BE2C (cell line): ENCODE measurements around the gene CAMK1D.

Experiments used
- DNase-seq: peaks from one replicate; pipeline ENCODE4 v3.0.0-alpha.2; 2020
- H3K27me3 ChIP-seq: fragments of 250-450 bp; sonication (Bioruptor Pico); 2 replicates; pipeline ENCODE4 v1.5.1; 2020; ENCODE audit warnings: mild to moderate bottlenecking
- H3K36me3 ChIP-seq: fragments of 250-450 bp; sonication (Bioruptor Pico); 2 replicates; pipeline ENCODE4 v1.5.1; 2020; ENCODE audit warnings: mild to moderate bottlenecking
- H3K4me1 ChIP-seq: fragments of 250-450 bp; sonication (Bioruptor Pico); 2 replicates; pipeline ENCODE4 v1.5.1; 2020
- H3K4me3 ChIP-seq: 2 replicates; pipeline ENCODE4 v1.5.1; 2011; ENCODE audit warnings: low read depth, low read length
- H3K9me3 ChIP-seq: fragments of 250-450 bp; sonication (Bioruptor Pico); 2 replicates; pipeline ENCODE4 v1.5.1; 2020
- CTCF ChIP-seq: IDR thresholded peaks from 2 replicates; pipeline ENCODE4 v1.5.1; 2012; ENCODE audit warnings: mild to moderate bottlenecking, low read depth, low read length

CAMK1D gene

GRCh38 chr10:12822126-12822892 is 473.0 kb downstream of the CAMK1D start:
- no peaks in the 10 kb centered on the region for H3K27me3 ChIP-seq
- no peaks in the 10 kb centered on the region for H3K36me3 ChIP-seq
- H3K9me3 ChIP-seq, result no peaks in the 10 kb centered on the region
- DNase-seq, result no peak
- H3K4me1 ChIP-seq, result no peaks in the 10 kb centered on the region
- TF ChIP-seq CTCF, result no peak
- H3K4me3 ChIP-seq, result no peak overlapping the region

GRCh38 chr10:12822893-12823170 is 473.5 kb downstream of the CAMK1D start:
- H3K9me3 ChIP-seq, result no peaks in the 10 kb centered on the region
- no peaks in the 10 kb centered on the region for H3K4me1 ChIP-seq
- no peaks in the 10 kb centered on the region for H3K36me3 ChIP-seq
- H3K4me3 ChIP-seq, result no peak overlapping the region
- TF ChIP-seq CTCF, result no peak
- no peak for DNase-seq
- H3K27me3 ChIP-seq, result no peaks in the 10 kb centered on the region

DNA sequence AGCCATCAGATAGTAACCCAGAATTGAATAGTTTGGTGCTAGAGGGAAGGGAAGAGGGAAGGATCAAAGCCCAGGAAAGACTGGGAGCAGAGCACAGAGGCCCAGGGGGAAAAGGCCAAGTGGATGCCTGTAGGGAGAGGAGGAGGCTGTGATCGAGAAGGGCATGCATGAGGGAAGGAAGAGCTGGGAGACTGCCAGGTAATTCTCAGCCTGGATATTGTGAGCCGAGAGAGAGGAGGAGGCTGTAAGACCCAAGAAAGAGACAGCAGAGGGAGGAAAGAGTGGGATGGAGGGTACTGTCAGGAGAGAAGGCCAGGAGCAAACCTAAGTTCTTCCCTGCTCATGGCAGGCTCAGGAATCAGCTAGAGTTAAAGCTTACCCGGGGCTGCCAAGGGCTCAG is 474.0 kb downstream of the CAMK1D start:
- H3K36me3 ChIP-seq, result no peaks in the 10 kb centered on the region
- no peaks in the 10 kb centered on the region for H3K4me1 ChIP-seq
- DNase-seq, result no peak

GRCh38 chr10:12825260-12825849 is 476.0 kb downstream of the CAMK1D start:
- Histone ChIP-seq H3K4me1 (no peaks in the 10 kb centered on the region), H3K4me3 (no peak overlapping the region), H3K36me3 (no peaks in the 10 kb centered on the region), H3K27me3 (no peaks in the 10 kb centered on the region), H3K9me3 (no peaks in the 10 kb centered on the region)
- no peak for TF ChIP-seq CTCF
- no peak for DNase-seq

More for the DNA sequence above, 474.0 kb downstream of the CAMK1D start:
- Histone ChIP-seq H3K9me3 (no peaks in the 10 kb centered on the region), H3K27me3 (no peaks in the 10 kb centered on the region), H3K4me3 (no peak overlapping the region)
- no peak for TF ChIP-seq CTCF

GRCh38 chr10:12826800-12827372 is 477.5 kb downstream of the CAMK1D start:
- H3K4me3 ChIP-seq, result no peak overlapping the region
- no peaks in the 10 kb centered on the region for H3K36me3 ChIP-seq
- TF ChIP-seq CTCF, result no peak
- no peaks in the 10 kb centered on the region for H3K9me3 ChIP-seq
- H3K4me1 ChIP-seq, result no peaks in the 10 kb centered on the region
- H3K27me3 ChIP-seq, result no peaks in the 10 kb centered on the region
- peak; percentile 35 for DNase-seq

GRCh38 chr10:12828736-12829135 is 479.4 kb downstream of the CAMK1D start:
- TF ChIP-seq CTCF, result no peak
- H3K4me3 ChIP-seq, result no peak overlapping the region

More at GRCh38 chr10:12828736-12829135, 479.4 kb downstream of the CAMK1D start:
- Histone ChIP-seq H3K36me3 (no peaks in the 10 kb centered on the region), H3K27me3 (no peaks in the 10 kb centered on the region), H3K9me3 (no peaks in the 10 kb centered on the region), H3K4me1 (no peaks in the 10 kb centered on the region)
- DNase-seq, result no peak
